Measurements from ENCODE around the gene FOXP1.

The FOXP1 gene

GRCh38 chr3:71577011-71577410 is 6.5 kb downstream of the FOXP1 start:
- H3K36me3 ChIP-seq (replicated peaks; ENCODE audit: low read depth, low read length): no peaks in the 10 kb centered on the region
- H3K4me1 ChIP-seq (ENCODE audit: low read length): peaks cover 24% of the 10 kb centered on the region
- no peaks in the 10 kb centered on the region for H3K79me2 ChIP-seq (ENCODE audit: low read length)
- H3K4me2 ChIP-seq (ENCODE audit: low read length): no peak overlapping the region
- H3K9ac ChIP-seq (ENCODE audit: low read length): no peak overlapping the region
- TF ChIP-seq CTCF (IDR thresholded peaks at IDR 0.05; ENCODE audit: low read depth, low read length) (no peak), EZH2phosphoT487 (IDR thresholded peaks at IDR 0.05; ENCODE audit: low read depth) (no peak)
- no peak overlapping the region for H2AFZ ChIP-seq (ENCODE audit: low read depth, low read length)
- no peak overlapping the region for H3K4me3 ChIP-seq (ENCODE audit: low read length)
- H3K9me3 ChIP-seq (ENCODE audit: insufficient read depth, low read length): no peaks in the 10 kb centered on the region
- H3K27me3 ChIP-seq (ENCODE audit: low read depth, low read length): peaks cover 75% of the 10 kb centered on the region
- no peak overlapping the region for H3K27ac ChIP-seq (ENCODE audit: low read length)
- no peaks in the 10 kb centered on the region for H4K20me1 ChIP-seq (ENCODE audit: insufficient read depth, low read length)

- no peaks in the 10 kb centered on the region for H3K9me3 ChIP-seq (ENCODE audit: insufficient read depth, low read length)
- no peaks in the 10 kb centered on the region for H4K20me1 ChIP-seq (ENCODE audit: insufficient read depth, low read length)
- no peak overlapping the region for H3K9ac ChIP-seq (ENCODE audit: low read length)
- no peak for TF ChIP-seq CTCF (IDR thresholded peaks at IDR 0.05; ENCODE audit: low read depth, low read length)
- no peak for TF ChIP-seq EZH2phosphoT487 (IDR thresholded peaks at IDR 0.05; ENCODE audit: low read depth)
- H3K4me1 ChIP-seq (ENCODE audit: low read length): peaks cover 17% of the 10 kb centered on the region
- no peak overlapping the region for H3K4me3 ChIP-seq (ENCODE audit: low read length)
- H3K36me3 ChIP-seq (replicated peaks; ENCODE audit: low read depth, low read length): no peaks in the 10 kb centered on the region
- no peak overlapping the region for H2AFZ ChIP-seq (ENCODE audit: low read depth, low read length)
- no peak overlapping the region for H3K27ac ChIP-seq (ENCODE audit: low read length)
- no peaks in the 10 kb centered on the region for H3K79me2 ChIP-seq (ENCODE audit: low read length)
- no peak overlapping the region for H3K4me2 ChIP-seq (ENCODE audit: low read length)
- H3K27me3 ChIP-seq (ENCODE audit: low read depth, low read length): peaks cover 76% of the 10 kb centered on the region
Observed at GRCh38 chr3:71575433-71575832, 8.1 kb downstream of the FOXP1 start.

DNA sequence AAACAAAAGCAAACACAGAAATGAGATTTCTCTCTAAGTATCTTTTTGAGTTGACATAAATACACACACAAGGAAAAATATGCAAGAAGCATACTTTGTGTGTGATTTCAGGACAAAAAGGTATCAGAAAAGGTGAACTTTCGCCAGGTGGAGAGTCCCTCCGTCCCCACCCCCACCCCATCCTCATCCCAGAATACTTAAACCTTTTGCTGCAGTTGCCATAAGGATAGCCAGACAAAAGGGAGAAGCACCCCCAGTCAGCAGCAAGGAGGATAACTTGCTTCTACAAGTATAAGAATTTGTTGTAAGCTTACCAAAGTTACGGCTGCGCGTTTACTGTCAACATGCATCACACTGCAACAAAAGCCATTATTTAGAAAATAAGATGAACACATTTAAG is 10.3 kb downstream of the FOXP1 start:
- Histone ChIP-seq H4K20me1 (ENCODE audit: insufficient read depth, low read length) (no peaks in the 10 kb centered on the region), H3K79me2 (ENCODE audit: low read length) (no peaks in the 10 kb centered on the region), H3K27ac (ENCODE audit: low read length) (no peak overlapping the region), H3K9me3 (ENCODE audit: insufficient read depth, low read length) (no peaks in the 10 kb centered on the region), H2AFZ (ENCODE audit: low read depth, low read length) (no peak overlapping the region), H3K9ac (ENCODE audit: low read length) (no peak overlapping the region), H3K27me3 (ENCODE audit: low read depth, low read length) (peaks cover 59% of the 10 kb centered on the region), H3K4me3 (ENCODE audit: low read length) (no peak overlapping the region), H3K4me1 (ENCODE audit: low read length) (peaks cover 7% of the 10 kb centered on the region), H3K4me2 (ENCODE audit: low read length) (no peak overlapping the region), H3K36me3 (replicated peaks; ENCODE audit: low read depth, low read length) (no peaks in the 10 kb centered on the region)
- TF ChIP-seq EZH2phosphoT487 (IDR thresholded peaks at IDR 0.05; ENCODE audit: low read depth): no peak
- no peak for TF ChIP-seq CTCF (IDR thresholded peaks at IDR 0.05; ENCODE audit: low read depth, low read length)

DNA sequence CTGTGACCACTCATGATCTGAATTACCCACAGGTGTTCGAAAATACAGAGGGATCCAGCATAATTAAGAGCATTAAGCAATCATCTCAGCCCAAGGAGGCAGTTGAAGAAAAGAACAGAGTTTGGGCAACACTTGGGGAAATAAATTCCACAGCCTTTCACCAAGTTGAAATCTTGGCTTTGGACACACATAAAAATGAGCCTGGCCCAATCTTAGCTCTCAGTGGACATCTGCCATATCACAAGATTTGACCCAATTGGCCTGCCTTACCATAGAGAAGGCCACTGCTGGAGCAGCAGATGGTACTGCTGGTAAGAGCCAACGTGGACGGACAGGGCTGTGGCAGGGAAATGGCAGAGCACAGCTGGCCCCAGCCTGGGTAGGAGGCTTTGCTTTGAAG is 13.0 kb downstream of the FOXP1 start:
- H2AFZ ChIP-seq (ENCODE audit: low read depth, low read length): no peak overlapping the region
- no peaks in the 10 kb centered on the region for H3K9me3 ChIP-seq (ENCODE audit: insufficient read depth, low read length)
- peaks cover 4% of the 10 kb centered on the region for H3K4me1 ChIP-seq (ENCODE audit: low read length)
- no peaks in the 10 kb centered on the region for H3K79me2 ChIP-seq (ENCODE audit: low read length)
- no peak for TF ChIP-seq EZH2phosphoT487 (IDR thresholded peaks at IDR 0.05; ENCODE audit: low read depth)
- TF ChIP-seq CTCF (IDR thresholded peaks at IDR 0.05; ENCODE audit: low read depth, low read length): no peak
- no peaks in the 10 kb centered on the region for H3K36me3 ChIP-seq (replicated peaks; ENCODE audit: low read depth, low read length)
- H3K9ac ChIP-seq (ENCODE audit: low read length): no peak overlapping the region
- H3K4me2 ChIP-seq (ENCODE audit: low read length): no peak overlapping the region
- no peak overlapping the region for H3K27ac ChIP-seq (ENCODE audit: low read length)
- H3K4me3 ChIP-seq (ENCODE audit: low read length): no peak overlapping the region
- no peaks in the 10 kb centered on the region for H4K20me1 ChIP-seq (ENCODE audit: insufficient read depth, low read length)
- H3K27me3 ChIP-seq (ENCODE audit: low read depth, low read length): peaks cover 60% of the 10 kb centered on the region

Data from OCI-LY3 (cell line).